GM19328 (cell line): ENCODE results near the gene CFAP20.

Source experiments
- ATAC-seq: cut with Tn5 transposase; IDR thresholded peaks from one replicate; pipeline ENCODE4 v1.9.1; 2021; ENCODE audit warnings: mild to moderate bottlenecking, moderate library complexity; ENCODE audit not compliant: unreplicated experiment

Gene CFAP20

DNA sequence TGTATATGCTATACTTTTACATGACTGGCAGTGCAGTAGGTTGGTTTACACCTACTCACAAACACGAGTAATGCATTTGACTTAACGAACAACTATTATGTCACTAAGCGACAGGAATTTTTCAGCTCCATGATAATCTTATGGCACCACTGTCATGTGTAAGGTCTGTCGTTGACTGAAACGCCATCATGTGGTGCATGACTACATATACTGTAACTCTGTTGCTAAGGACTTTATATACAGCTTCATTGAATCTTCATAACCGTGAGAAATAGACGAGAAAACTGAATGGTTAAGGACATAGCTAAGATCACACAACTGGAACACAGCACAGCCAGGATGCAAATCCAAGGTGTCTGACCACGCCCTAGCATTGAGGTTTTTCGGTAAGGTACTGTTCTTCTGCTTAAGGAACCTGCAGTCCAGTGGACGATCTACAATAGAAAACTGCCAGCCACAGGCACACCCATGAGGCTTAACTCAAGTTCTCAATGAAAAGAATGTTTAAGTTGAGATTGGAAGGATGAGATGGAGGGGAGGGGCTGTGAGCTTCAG, 3.3 kb downstream of the CFAP20 start:
- ATAC-seq: no peak

DNA sequence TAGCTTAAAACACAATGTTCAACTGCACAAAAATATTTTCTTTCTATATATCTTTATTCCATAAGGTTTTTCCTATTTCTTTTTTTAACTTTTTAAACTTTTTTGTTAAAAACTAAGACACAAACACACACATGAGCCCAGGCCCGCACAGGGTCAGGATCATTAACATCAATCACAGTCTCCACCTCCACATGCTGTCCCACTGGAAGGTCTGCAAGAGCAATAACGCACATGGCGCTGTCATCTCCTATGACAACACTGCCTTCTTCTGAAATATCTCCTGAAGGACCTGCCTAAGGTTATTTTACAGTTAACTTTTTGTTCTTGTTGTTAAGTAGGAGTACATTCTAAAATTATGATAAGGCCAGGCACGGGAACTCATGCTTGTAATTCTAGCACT, 4.1 kb downstream of the CFAP20 start:
- no peak for ATAC-seq

DNA sequence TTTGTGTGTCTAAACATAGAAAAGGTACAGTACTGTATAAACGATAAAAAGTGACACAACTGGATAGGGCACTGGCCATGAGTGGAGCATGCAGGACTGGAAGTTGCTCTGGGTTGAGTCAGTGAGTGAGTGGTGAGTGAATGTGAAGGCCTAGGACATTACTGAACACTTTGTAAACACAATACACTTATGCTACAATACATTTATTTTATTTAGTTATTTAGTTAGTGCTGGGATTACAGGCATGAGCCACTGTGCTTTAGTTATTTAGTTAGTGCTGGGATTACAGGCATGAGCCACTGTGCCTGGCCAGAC, 4.6 kb downstream of the CFAP20 start:
- no peak for ATAC-seq

GRCh38 chr16:58123896-58124600, 5.1 kb downstream of the CFAP20 start:
- no peak for ATAC-seq

- ATAC-seq: no peak
Observed at GRCh38 chr16:58121132-58121531, 8.0 kb downstream of the CFAP20 start.

DNA sequence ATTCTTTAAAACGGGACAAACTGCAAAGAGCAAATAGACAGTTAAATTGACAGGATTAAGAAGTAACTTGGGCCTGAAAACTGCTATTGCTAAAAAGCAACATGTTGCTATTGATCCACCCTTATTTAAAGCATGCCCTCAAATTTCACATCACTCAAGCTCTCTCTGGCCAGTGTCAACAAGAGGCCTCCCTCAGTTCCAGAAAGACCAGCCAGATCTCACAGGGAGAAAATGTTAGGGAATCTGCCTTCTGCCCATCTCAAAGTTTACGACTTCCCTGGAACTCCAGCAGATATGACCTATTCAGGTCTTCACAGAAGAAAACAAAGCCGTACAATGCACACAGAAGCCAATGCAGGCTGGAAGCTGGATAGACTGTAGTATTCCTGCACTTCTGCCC, 8.9 kb downstream of the CFAP20 start:
- ATAC-seq: no peak

DNA sequence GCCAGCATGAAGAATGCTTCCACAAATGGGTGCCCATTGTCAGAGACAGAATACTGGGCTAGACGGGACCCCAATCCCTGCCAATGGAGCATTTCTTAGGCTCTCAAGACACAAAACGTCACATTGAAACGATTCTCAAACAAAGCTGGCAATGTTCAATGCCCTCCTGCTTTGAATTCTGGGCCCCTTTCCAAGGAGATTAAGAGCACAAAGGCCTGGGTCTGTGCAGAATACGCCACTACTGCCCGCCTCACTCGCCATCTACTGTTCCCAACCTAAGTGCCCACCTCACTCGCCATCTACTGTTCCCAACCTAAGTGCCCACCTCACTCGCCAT, 9.7 kb downstream of the CFAP20 start:
- no peak for ATAC-seq

GRCh38 chr16:58118801-58119508, 10.2 kb downstream of the CFAP20 start:
- no peak for ATAC-seq

DNA sequence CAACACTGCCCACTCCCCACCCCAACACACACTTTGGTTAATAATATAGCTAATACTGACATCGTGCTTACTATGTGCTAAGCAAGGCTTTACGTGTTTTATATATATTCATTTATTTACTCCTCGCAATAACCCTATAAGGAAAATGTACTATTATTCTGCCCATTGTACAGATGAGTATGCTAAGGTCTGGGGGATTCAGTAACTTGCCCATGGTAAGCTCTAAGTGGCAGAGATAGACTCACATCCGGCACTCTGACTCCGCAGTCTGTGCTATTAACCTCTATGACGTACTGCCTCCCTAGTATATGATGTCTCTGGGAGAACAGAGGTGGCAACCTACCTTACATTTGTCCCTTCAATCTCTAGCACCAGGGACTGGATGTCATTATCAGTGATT, 12.7 kb downstream of the CFAP20 start:
- ATAC-seq: no peak

DNA sequence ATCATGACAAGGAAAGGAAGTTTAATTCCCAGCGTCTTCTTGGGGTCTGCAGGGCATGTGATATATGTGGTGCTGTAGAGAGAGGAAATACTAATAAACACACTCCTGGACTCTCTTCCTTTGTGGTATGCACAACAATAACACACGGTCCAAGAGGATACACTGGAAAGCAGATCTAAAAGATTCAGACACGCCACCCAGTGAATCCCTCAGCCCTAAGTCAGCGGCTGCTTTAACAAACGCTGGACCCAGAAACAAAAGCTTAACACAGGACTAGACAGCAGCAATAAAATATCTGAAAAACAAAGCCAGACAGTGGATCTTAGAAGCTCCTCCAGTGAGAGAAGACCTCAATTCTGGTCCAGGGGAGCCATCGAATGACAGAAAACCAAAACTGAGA, 13.1 kb downstream of the CFAP20 start:
- no peak for ATAC-seq

GRCh38 chr16:58114827-58115825, 14.1 kb downstream of the CFAP20 start:
- no peak for ATAC-seq

GRCh38 chr16:58111302-58111627, 17.9 kb downstream of the CFAP20 start:
- ATAC-seq: no peak

DNA sequence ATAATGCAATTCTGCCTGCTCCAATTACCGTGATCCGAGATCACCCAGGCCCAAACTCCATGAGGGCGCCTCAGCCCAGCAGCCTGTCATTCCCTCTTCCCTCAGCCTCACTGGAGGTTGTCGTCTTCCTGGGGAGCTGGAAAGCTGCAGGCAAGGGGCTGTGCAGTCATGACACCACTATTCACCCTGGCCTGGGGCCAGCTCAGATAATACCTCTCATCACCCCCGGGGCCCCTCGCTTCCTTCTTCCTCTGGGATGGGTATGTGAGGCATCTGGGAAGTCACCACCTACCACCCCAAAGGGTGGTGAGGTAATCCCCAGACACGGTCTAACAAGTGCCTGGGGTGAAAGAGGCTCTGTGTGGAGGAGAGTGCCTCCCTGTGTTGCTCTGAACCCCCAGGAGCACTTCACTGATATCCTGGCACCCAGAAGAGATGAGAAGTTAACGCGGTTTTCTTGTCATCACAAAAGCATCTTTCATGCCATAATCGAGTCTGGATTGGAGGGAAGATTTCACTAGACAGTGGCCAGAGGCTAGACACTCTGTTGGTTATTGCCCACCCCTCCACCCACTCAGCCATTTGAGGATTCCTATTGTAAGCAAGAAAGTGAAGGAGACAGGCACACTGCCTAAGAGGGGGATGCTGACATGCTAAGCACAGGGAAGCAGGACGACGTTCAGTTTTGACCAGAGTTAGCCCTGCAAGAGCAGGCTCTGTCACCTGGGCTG, 18.4 kb downstream of the CFAP20 start:
- no peak for ATAC-seq

- no peak for ATAC-seq
Observed at GRCh38 chr16:58109881-58110280, 19.3 kb downstream of the CFAP20 start.

GRCh38 chr16:58109330-58109729, 19.9 kb downstream of the CFAP20 start:
- no peak for ATAC-seq

GRCh38 chr16:58107709-58108108, 21.5 kb downstream of the CFAP20 start:
- no peak for ATAC-seq

DNA sequence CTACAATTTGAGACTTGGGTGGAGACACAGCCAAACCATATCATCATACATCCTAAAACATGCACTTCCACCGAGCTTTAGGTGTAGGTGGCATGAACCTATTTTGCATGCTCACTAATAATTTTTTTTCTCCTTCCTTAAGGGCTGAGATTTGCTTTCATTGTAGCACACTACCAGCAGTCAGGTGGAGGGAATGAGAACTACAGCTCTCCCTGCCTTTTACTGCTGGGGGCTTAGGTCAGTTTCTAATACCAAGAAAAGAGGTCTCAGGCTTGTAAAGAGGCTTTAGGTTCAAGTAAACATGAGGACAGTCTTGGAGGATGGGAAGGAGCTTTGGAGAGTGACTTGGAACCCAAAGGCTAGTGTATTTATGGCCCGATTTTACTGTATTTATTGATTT, 22.0 kb downstream of the CFAP20 start:
- no peak for ATAC-seq

DNA sequence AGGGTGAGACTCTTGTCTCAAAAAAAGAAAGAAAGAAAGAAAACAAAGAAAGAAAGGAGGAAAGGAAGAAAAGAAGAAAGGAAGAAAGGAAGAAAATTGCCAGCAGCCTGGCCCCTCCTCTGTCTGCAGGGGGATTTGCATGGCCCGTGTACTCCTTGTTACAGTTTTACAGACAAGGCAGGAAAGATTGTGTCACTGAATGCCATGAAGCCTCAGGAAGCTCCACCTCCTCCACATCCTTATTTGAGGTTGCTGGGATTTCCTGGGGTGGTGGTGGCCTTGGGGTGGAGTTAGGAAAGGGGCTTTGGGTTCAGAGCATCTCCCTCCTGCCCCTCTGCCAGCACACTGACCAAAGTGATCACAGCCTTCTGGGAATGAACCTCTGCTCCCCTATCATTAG, 23.6 kb downstream of the CFAP20 start:
- ATAC-seq: no peak

- no peak for ATAC-seq
Observed at GRCh38 chr16:58102665-58103392, 26.4 kb downstream of the CFAP20 start.

DNA sequence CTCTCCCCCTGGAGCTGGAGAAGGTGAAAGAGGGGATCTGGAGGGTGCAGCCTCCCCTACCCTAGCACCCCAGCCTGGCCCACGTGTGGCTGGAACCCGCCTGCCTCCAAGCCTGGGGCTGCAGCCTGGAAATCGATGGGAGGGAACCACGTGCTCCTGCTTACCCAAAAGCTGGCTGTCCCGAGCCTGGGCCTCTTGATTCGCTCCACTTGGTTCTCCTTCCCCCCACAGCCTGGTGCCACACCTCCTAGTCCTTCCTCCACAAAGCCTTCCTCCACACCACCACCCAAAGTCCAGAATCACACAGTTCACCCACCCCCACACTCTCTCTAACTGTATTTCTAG, 29.3 kb downstream of the CFAP20 start:
- no peak for ATAC-seq
